Esophagus squamous epithelium (tissue), 4 donors: ENCODE measurements around the gene TJP3.

Source experiments
- POLR2A ChIP-seq, 4 donors: fragments of 450-650 bp; IDR thresholded peaks; one replicate each; pipeline ENCODE4 v1.6.1; 2017; ENCODE audit warnings: antibody characterized with exemption in 4 of 4, mild to moderate bottlenecking in 4 of 4, moderate library complexity in 3 of 4
- TF ChIP-seq, protein P1 (sequence below), 6 experiments: fragments of 450-650 bp in 4 of 6; fragments of 200-600 bp in 2 of 6; sonication (generic) in 2 of 6; IDR thresholded peaks; one replicate each; pipeline ENCODE4 v1.5.1; 2016 to 2019; ENCODE audit warnings: antibody characterized with exemption in 6 of 6, mild to moderate bottlenecking in 4 of 6, moderate library complexity in 4 of 6

GRCh38 chr19:3674784-3675543 lies 33.2 kb upstream of the TJP3 start:
- TF ChIP-seq, protein P1, sequence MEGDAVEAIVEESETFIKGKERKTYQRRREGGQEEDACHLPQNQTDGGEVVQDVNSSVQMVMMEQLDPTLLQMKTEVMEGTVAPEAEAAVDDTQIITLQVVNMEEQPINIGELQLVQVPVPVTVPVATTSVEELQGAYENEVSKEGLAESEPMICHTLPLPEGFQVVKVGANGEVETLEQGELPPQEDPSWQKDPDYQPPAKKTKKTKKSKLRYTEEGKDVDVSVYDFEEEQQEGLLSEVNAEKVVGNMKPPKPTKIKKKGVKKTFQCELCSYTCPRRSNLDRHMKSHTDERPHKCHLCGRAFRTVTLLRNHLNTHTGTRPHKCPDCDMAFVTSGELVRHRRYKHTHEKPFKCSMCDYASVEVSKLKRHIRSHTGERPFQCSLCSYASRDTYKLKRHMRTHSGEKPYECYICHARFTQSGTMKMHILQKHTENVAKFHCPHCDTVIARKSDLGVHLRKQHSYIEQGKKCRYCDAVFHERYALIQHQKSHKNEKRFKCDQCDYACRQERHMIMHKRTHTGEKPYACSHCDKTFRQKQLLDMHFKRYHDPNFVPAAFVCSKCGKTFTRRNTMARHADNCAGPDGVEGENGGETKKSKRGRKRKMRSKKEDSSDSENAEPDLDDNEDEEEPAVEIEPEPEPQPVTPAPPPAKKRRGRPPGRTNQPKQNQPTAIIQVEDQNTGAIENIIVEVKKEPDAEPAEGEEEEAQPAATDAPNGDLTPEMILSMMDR (IDR thresholded peaks at IDR 0.05), result no peak
- TF ChIP-seq POLR2A (IDR thresholded peaks at IDR 0.05), result no peak
